ENCODE data around the gene CIAPIN1. TPM values are rescaled to one million over a fixed set of nuclear protein-coding genes. Genes with fewer than 3 reads are reported as not detected.

The CIAPIN1 gene
- total RNA-seq, 4 donors from 2014 or later: 32.2 to 40.0 (median 35.7) TPM

DNA sequence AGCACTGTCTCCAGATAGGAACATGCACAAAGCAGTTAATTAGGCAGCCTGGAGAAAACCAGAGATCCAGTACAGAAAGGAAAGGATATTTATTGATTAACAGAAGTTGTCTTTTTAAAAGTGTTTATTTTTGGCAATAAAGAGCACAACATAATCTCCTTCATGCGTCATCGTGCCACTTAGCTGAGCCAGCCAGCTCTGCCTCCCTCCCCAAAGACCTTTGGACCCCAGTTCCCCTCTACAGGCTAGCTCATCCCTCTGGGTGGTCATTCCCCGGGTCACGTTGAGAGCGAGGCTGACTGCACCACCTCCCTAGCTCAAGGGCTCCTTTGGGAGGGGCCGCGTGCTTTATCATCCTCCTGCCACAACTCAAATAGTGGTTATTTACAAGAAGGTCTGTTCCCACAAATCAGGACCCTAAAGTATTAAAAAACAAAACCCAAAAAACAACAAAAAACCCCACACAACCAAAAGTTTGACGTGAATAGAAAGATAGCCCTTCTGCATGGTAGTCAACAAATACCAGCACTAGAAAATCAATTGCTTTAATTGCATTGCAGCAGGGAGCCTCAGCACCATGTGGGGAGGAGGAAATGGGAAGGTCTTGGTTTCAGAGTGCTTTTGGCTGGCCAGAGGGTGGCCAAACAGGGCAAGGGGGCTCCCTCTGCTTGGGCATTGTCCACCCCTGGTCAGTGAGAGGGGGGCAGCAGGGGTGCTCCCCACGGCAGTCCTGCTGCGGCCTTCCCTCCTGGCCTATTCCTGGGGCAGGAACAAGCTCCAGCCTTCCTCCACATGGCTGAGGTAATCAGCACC lies 24.9 kb upstream of the CIAPIN1 start:
- Histone ChIP-seq H3K27ac (no peak overlapping the region), H3K36me3 (peaks cover 79% of the 10 kb centered on the region), H3K4me1 (peaks cover 24% of the 10 kb centered on the region), H3K27me3 (no peaks in the 10 kb centered on the region), H3K4me3 (no peak overlapping the region), H3K9me3 (no peaks in the 10 kb centered on the region)
- TF ChIP-seq POLR2A (IDR thresholded peaks at IDR 0.05) (no peak), EP300 (IDR thresholded peaks at IDR 0.05) (no peak), POLR2AphosphoS5 (IDR thresholded peaks at IDR 0.05) (no peak)
- TF ChIP-seq, protein P1, sequence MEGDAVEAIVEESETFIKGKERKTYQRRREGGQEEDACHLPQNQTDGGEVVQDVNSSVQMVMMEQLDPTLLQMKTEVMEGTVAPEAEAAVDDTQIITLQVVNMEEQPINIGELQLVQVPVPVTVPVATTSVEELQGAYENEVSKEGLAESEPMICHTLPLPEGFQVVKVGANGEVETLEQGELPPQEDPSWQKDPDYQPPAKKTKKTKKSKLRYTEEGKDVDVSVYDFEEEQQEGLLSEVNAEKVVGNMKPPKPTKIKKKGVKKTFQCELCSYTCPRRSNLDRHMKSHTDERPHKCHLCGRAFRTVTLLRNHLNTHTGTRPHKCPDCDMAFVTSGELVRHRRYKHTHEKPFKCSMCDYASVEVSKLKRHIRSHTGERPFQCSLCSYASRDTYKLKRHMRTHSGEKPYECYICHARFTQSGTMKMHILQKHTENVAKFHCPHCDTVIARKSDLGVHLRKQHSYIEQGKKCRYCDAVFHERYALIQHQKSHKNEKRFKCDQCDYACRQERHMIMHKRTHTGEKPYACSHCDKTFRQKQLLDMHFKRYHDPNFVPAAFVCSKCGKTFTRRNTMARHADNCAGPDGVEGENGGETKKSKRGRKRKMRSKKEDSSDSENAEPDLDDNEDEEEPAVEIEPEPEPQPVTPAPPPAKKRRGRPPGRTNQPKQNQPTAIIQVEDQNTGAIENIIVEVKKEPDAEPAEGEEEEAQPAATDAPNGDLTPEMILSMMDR (IDR thresholded peaks at IDR 0.05): no peak
- 66% methylated on average over 10 of the region's 10 CpGs for WGBS
- no peak for DNase-seq (ENCODE audit: low spot score in 2 of 2)

DNA sequence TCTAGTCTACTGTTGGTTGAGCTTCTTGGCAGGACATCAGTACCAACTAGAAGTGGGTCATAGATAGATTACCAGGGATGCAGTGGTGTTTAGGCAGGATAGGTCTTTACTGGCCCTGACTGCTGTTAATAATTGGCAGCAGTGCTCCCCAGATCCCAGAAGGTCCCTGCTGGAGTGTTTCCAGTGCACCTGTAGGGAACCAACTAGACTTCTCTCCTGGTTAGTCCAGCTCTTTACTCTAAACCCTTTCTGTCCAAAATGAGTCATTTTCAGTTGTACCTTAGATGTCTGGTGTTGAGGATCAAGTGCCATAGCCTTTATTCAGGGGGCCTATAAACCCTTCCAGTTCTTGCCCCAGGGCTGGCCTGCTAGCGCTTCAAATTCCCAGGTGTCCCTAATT lies 24.0 kb upstream of the CIAPIN1 start:
- no peaks in the 10 kb centered on the region for H3K9me3 ChIP-seq
- DNase-seq (ENCODE audit: low spot score in 2 of 2): no peak
- H3K4me1 ChIP-seq: peaks cover 22% of the 10 kb centered on the region
- no peak overlapping the region for H3K27ac ChIP-seq
- H3K4me3 ChIP-seq: no peak overlapping the region
- H3K36me3 ChIP-seq: peaks cover 87% of the 10 kb centered on the region
- H3K27me3 ChIP-seq: no peaks in the 10 kb centered on the region
- TF ChIP-seq, protein P1 (IDR thresholded peaks at IDR 0.05): no peak
- no peak for TF ChIP-seq EP300 (IDR thresholded peaks at IDR 0.05)
- TF ChIP-seq POLR2A (IDR thresholded peaks at IDR 0.05): no peak
- TF ChIP-seq POLR2AphosphoS5 (IDR thresholded peaks at IDR 0.05): no peak
- 100% methylated on average over 1 of the region's 1 CpG for WGBS

DNA sequence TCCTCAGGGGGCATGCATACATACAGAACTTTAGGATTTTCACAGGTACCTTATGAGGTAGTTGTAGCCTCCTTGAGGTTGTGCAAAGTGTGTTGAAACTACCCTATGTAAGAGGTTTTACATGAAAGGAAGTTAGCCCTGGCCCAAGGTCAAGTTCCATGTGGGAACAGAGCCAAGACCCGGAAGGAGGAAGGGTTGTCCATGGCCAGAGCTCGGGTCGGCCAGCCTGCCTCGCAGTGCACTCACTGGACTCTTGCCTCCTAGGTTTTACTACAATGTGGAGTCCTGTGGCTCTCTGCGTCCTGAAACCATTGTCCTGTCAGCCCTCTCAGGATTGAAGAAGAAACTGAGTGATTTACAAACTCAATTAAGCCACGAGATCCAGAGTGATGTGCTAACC lies 23.5 kb upstream of the CIAPIN1 start:
- Histone ChIP-seq H3K27me3 (no peaks in the 10 kb centered on the region), H3K4me1 (peaks cover 17% of the 10 kb centered on the region), H3K27ac (no peak overlapping the region), H3K9me3 (no peaks in the 10 kb centered on the region), H3K4me3 (no peak overlapping the region), H3K36me3 (peaks cover 92% of the 10 kb centered on the region)
- no CpG with 5 or more reads among the region's 6 CpGs for WGBS
- TF ChIP-seq POLR2AphosphoS5 (IDR thresholded peaks at IDR 0.05) (no peak), EP300 (IDR thresholded peaks at IDR 0.05) (no peak), POLR2A (IDR thresholded peaks at IDR 0.05) (no peak)
- TF ChIP-seq, protein P1 (IDR thresholded peaks at IDR 0.05): no peak
- DNase-seq (ENCODE audit: low spot score in 2 of 2): no peak

DNA sequence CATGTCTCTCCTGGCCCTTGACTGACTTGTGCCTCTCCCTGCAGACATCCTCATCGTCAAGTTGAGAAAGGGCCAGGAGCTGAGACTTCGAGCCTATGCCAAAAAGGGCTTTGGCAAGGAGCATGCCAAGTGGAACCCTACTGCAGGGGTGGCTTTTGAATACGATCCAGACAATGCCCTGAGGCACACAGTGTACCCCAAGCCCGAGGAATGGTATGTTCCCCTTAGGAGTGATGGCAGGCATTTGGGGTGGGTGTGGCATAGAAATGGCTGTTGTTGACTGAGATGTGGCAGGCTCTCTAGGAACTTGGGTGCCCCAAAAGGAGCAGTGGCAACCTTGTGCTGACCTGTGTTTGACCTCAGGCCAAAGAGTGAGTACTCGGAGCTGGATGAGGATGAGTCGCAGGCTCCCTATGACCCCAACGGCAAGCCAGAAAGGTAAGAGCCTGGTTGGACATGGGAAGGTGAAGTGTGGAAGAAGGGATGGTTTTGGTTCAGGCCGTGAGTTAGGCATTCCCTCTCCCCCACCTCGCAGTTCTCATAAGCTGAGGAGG lies 22.8 kb upstream of the CIAPIN1 start:
- Histone ChIP-seq H3K4me1 (peaks cover 18% of the 10 kb centered on the region), H3K9me3 (no peaks in the 10 kb centered on the region), H3K4me3 (no peak overlapping the region), H3K27ac (no peak overlapping the region), H3K27me3 (no peaks in the 10 kb centered on the region), H3K36me3 (peaks cover 92% of the 10 kb centered on the region)
- WGBS: 58% methylated on average over 8 of the region's 9 CpGs
- no peak for DNase-seq (ENCODE audit: low spot score in 2 of 2)
- no peak for TF ChIP-seq POLR2A (IDR thresholded peaks at IDR 0.05)
- TF ChIP-seq, protein P1 (IDR thresholded peaks at IDR 0.05): no peak
- TF ChIP-seq EP300 (IDR thresholded peaks at IDR 0.05): no peak
- no peak for TF ChIP-seq POLR2AphosphoS5 (IDR thresholded peaks at IDR 0.05)

DNA sequence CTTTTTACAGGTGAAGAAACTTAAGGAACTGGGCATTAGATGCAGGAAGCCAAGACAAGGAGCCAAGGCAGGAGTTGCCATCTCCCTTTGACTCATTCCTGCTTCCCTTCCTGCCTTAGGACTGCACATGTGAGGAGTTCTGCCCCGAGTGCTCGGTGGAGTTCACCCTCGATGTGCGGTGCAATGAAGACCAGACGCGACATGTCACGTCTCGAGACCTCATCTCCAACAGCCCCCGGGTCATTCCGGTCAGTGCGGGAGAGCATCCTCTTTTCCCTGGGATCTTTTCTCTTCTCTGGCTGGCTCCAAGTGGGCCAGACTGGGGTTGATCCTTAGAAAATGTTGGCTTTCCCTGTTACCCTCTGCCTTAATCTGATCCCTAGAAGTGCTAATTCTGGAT lies 21.9 kb upstream of the CIAPIN1 start:
- 81% methylated on average over 11 of the region's 11 CpGs for WGBS
- Histone ChIP-seq H3K27me3 (no peaks in the 10 kb centered on the region), H3K36me3 (peaks cover 89% of the 10 kb centered on the region)

More for the DNA sequence above, 21.9 kb upstream of the CIAPIN1 start:
- Histone ChIP-seq H3K27ac (no peak overlapping the region), H3K9me3 (no peaks in the 10 kb centered on the region), H3K4me3 (no peak overlapping the region), H3K4me1 (peaks cover 25% of the 10 kb centered on the region)
- no peak for DNase-seq (ENCODE audit: low spot score in 2 of 2)
- TF ChIP-seq EP300 (IDR thresholded peaks at IDR 0.05) (no peak), POLR2A (IDR thresholded peaks at IDR 0.05) (no peak)
- TF ChIP-seq, protein P1 (IDR thresholded peaks at IDR 0.05): no peak

Measured in suprapubic skin (tissue), 4 donors.